OCI-LY3 (cell line): ENCODE data around the gene NANOS3.

ENCODE experiments used
- EZH2phosphoT487 ChIP-seq: fragments of 200-600 bp; shearing (Covaris generic); IDR thresholded peaks from 2 replicates; pipeline ENCODE4 v1.6.1; 2018; ENCODE audit warnings: antibody characterized with exemption, mixed run types, low read depth
- TF ChIP-seq, protein P1 (sequence below): fragments of 200-600, 300-600 bp; sonication (generic); IDR thresholded peaks from 2 replicates; pipeline ENCODE4 v1.5.1; 2014; ENCODE audit warnings: antibody characterized with exemption, low read length, low read depth

DNA sequence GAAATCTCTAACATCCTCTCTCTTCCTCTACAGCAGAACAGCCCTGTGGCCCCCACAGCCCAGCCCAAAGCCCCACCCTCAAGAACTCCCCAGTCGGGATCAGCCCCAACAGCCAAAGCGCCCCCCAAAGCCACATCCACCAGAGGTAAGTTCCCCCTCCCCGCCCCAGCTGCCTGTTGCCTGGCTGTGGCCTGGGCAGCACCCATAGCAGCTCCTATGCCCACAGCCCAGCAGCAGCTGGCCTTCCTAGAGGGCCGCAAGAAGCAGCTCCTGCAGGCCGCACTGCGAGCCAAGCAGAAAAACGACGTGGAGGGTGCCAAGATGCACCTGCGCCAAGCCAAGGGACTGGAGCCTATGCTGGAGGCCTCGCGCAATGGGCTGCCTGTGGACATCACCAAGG, 43.6 kb downstream of the NANOS3 start:
- TF ChIP-seq, protein P1, sequence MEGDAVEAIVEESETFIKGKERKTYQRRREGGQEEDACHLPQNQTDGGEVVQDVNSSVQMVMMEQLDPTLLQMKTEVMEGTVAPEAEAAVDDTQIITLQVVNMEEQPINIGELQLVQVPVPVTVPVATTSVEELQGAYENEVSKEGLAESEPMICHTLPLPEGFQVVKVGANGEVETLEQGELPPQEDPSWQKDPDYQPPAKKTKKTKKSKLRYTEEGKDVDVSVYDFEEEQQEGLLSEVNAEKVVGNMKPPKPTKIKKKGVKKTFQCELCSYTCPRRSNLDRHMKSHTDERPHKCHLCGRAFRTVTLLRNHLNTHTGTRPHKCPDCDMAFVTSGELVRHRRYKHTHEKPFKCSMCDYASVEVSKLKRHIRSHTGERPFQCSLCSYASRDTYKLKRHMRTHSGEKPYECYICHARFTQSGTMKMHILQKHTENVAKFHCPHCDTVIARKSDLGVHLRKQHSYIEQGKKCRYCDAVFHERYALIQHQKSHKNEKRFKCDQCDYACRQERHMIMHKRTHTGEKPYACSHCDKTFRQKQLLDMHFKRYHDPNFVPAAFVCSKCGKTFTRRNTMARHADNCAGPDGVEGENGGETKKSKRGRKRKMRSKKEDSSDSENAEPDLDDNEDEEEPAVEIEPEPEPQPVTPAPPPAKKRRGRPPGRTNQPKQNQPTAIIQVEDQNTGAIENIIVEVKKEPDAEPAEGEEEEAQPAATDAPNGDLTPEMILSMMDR: no peak
- no peak for TF ChIP-seq EZH2phosphoT487
